Neuronal stem cell (in vitro differentiated cells): ENCODE measurements around the gene UNC13C.

Source experiments
- DNase-seq: peaks from one replicate; pipeline ENCODE4 v3.0.0-alpha.2; 2013; ENCODE audit warnings: low spot score
- H2AFZ ChIP-seq: one replicate; pipeline ENCODE4 v1.6.1; 2013; ENCODE audit warnings: mild to moderate bottlenecking, low read length, inconsistent platforms
- H2AK5ac ChIP-seq: 2 replicates; pipeline ENCODE4 v1.6.1; 2013; ENCODE audit warnings: low read depth, mild to moderate bottlenecking, inconsistent platforms, low read length, moderate library complexity, mixed read lengths
- H2BK120ac ChIP-seq: 2 replicates; pipeline ENCODE4 v1.6.1; 2013; ENCODE audit warnings: low read depth, mild to moderate bottlenecking, inconsistent platforms, low read length, moderate library complexity, mixed read lengths
- H2BK12ac ChIP-seq: one replicate; pipeline ENCODE4 v1.6.1; 2013; ENCODE audit warnings: low read length, inconsistent platforms
- H2BK15ac ChIP-seq: 2 replicates; pipeline ENCODE4 v1.6.1; 2013; ENCODE audit warnings: mild to moderate bottlenecking, low read length, inconsistent platforms, mixed read lengths
- H2BK5ac ChIP-seq: one replicate; pipeline ENCODE4 v1.6.1; 2013; ENCODE audit warnings: inconsistent platforms, mild to moderate bottlenecking, low read length, moderate library complexity
- H3K14ac ChIP-seq: one replicate; pipeline ENCODE4 v1.6.1; 2013; ENCODE audit warnings: low read length, inconsistent platforms
- H3K18ac ChIP-seq: 2 replicates; pipeline ENCODE4 v1.6.1; 2013; ENCODE audit warnings: low read length, inconsistent platforms
- H3K23ac ChIP-seq: 2 replicates; pipeline ENCODE4 v1.6.1; 2013; ENCODE audit warnings: low read depth, mild to moderate bottlenecking, mixed read lengths, low read length, inconsistent platforms; ENCODE audit not compliant: poor library complexity
- H3K27ac ChIP-seq: replicated peaks from 3 replicates; pipeline ENCODE4 v1.5.1; 2013; ENCODE audit warnings: low read length, inconsistent platforms
- H3K27me3 ChIP-seq, 3 experiments: 2 replicates each; pipeline ENCODE4 v1.6.1; 2013; ENCODE audit warnings: low read length in 3 of 3, mild to moderate bottlenecking in 2 of 3, inconsistent platforms in 1 of 3, low read depth in 1 of 3, mixed read lengths in 1 of 3, moderate library complexity in 1 of 3; ENCODE audit not compliant: control insufficient read depth in 3 of 3, insufficient read depth in 3 of 3
- H3K36me3 ChIP-seq, 2 donors: replicated peaks in 1 of 2; 2 replicates each; pipeline ENCODE4 v1.6.1; 2013; ENCODE audit warnings: low read length in 2 of 2; ENCODE audit not compliant: control insufficient read depth in 2 of 2, insufficient read depth in 2 of 2
- H3K4ac ChIP-seq: 2 replicates; pipeline ENCODE4 v1.6.1; 2013; ENCODE audit warnings: inconsistent platforms, mild to moderate bottlenecking, low read length, moderate library complexity
- H3K4me1 ChIP-seq, 2 donors: 1 replicate in 1 of 2; 2 replicates in 1 of 2; pipeline ENCODE4 v1.6.1; 2013; ENCODE audit warnings: low read length in 2 of 2, low read depth in 1 of 2; ENCODE audit not compliant: control insufficient read depth in 2 of 2, insufficient read depth in 1 of 2
- H3K4me2 ChIP-seq: one replicate; pipeline ENCODE4 v1.6.1; 2013; ENCODE audit warnings: mild to moderate bottlenecking, low read length, inconsistent platforms; ENCODE audit not compliant: insufficient read depth, poor library complexity, severe bottlenecking
- H3K4me3 ChIP-seq, 2 donors: 2 replicates each; pipeline ENCODE4 v1.5.1; 2013; ENCODE audit warnings: low read length in 2 of 2, mild to moderate bottlenecking in 2 of 2, inconsistent platforms in 1 of 2, moderate library complexity in 1 of 2
- H3K79me1 ChIP-seq: one replicate; pipeline ENCODE4 v1.6.1; 2013; ENCODE audit warnings: low read depth, mild to moderate bottlenecking, inconsistent platforms, low read length, moderate library complexity
- H3K9ac ChIP-seq: one replicate; pipeline ENCODE4 v1.6.1; 2013; ENCODE audit warnings: mild to moderate bottlenecking, low read depth, low read length, inconsistent platforms; ENCODE audit not compliant: poor library complexity
- H3K9me3 ChIP-seq, 2 donors: replicated peaks in 1 of 2; 2 replicates each; pipeline versions ENCODE3 to v1.6.1; 2013; ENCODE audit warnings: low read length in 2 of 2, mild to moderate bottlenecking in 2 of 2, inconsistent platforms in 1 of 2, low read depth in 1 of 2, mixed read lengths in 1 of 2, moderate library complexity in 1 of 2; ENCODE audit not compliant: control insufficient read depth in 2 of 2, insufficient read depth in 1 of 2
- H4K8ac ChIP-seq: one replicate; pipeline ENCODE4 v1.6.1; 2013; ENCODE audit warnings: low read depth, mild to moderate bottlenecking, inconsistent platforms, low read length, moderate library complexity
- H4K91ac ChIP-seq: one replicate; pipeline ENCODE4 v1.6.1; 2013; ENCODE audit warnings: low read length, low read depth, mild to moderate bottlenecking, inconsistent platforms; ENCODE audit not compliant: poor library complexity
- WGBS, 2 donors: extraction: QIAGEN DNeasy Blood & Tissue Kit; methylation state at CpG; one replicate each; pipeline ENCODE4 v1.1.7; 2013; ENCODE audit warnings: missing lambda C conversion rate in 2 of 2, mixed read lengths in 1 of 2; ENCODE audit not compliant: insufficient read length in 2 of 2, insufficient replicate concordance in 1 of 2; ENCODE audit errors: extremely low coverage in 2 of 2; 5-methylcytosine and 5-hydroxymethylcytosine counted together

UNC13C gene

GRCh38 chr15:54131410-54131809, 153.2 kb downstream of the UNC13C start:
- Histone ChIP-seq H2BK120ac (no peak overlapping the region), H4K8ac (no peak overlapping the region), H2BK12ac (no peak overlapping the region), H2AK5ac (no peak overlapping the region), H2BK5ac (no peak overlapping the region), H3K27me3 (no peaks in the 10 kb centered on the region), H3K14ac (no peak overlapping the region), H3K4me3 (no peak overlapping the region), H3K36me3 (no peaks in the 10 kb centered on the region), H4K91ac (no peak overlapping the region), H3K23ac (no peak overlapping the region), H3K79me1 (no peaks in the 10 kb centered on the region), H3K4ac (no peak overlapping the region), H2AFZ (no peak overlapping the region), H3K4me2 (no peak overlapping the region), H3K27ac (no peak overlapping the region), H3K4me1 (no peaks in the 10 kb centered on the region), H3K18ac (no peak overlapping the region), H3K9ac (no peak overlapping the region), H2BK15ac (no peak overlapping the region), H3K9me3 (no peaks in the 10 kb centered on the region)
- no peak for DNase-seq
- WGBS, 2 donors = no CpG with 5 or more reads among the region's 3 CpGs

- H3K27me3 ChIP-seq = no peaks in the 10 kb centered on the region
- DNase-seq = no peak
- no peak overlapping the region for H4K8ac ChIP-seq
- no peak overlapping the region for H3K4me2 ChIP-seq
- no peak overlapping the region for H3K23ac ChIP-seq
- no peaks in the 10 kb centered on the region for H3K36me3 ChIP-seq
- H2BK15ac ChIP-seq = no peak overlapping the region
- H3K4me1 ChIP-seq = no peaks in the 10 kb centered on the region
- H3K14ac ChIP-seq = no peak overlapping the region
- no peaks in the 10 kb centered on the region for H3K9me3 ChIP-seq
- no peak overlapping the region for H3K4me3 ChIP-seq
- no peak overlapping the region for H3K18ac ChIP-seq
- H2AFZ ChIP-seq = no peak overlapping the region
- no peak overlapping the region for H2BK12ac ChIP-seq
- H3K4ac ChIP-seq = no peak overlapping the region
- H3K27ac ChIP-seq = no peak overlapping the region
- no peak overlapping the region for H2AK5ac ChIP-seq
- no peak overlapping the region for H2BK5ac ChIP-seq
- WGBS, 2 donors = no CpG with 5 or more reads among the region's 1 CpG
- no peaks in the 10 kb centered on the region for H3K79me1 ChIP-seq
- H3K9ac ChIP-seq = no peak overlapping the region
- no peak overlapping the region for H4K91ac ChIP-seq
- no peak overlapping the region for H2BK120ac ChIP-seq
These were observed 170.9 kb downstream of the UNC13C start for GRCh38 chr15:54149115-54149531.

DNA sequence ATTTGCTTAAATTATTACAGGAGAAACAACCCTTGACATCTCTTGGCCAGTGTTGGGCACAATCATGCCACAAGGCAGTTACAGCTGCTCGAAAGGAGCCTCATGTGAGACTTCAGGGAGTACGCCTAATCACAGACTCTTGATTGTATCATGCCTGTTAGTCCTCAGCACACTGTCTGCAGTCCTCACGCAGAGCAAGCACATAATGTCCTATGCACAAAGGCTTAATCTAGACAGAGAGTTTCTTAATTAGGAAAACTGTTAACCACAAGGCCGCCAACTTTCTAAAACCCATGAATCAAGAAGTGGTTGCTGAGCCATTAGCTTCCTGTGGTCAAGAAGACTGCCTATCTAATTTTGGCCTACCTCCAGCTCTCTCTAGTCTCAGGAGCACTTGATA, 172.0 kb downstream of the UNC13C start:
- Histone ChIP-seq H3K9me3 (no peaks in the 10 kb centered on the region), H4K91ac (no peak overlapping the region), H3K23ac (no peak overlapping the region), H4K8ac (no peak overlapping the region), H3K36me3 (no peaks in the 10 kb centered on the region), H2BK12ac (no peak overlapping the region), H3K18ac (no peak overlapping the region), H3K27me3 (no peaks in the 10 kb centered on the region), H2AK5ac (no peak overlapping the region), H2BK5ac (no peak overlapping the region), H3K79me1 (no peaks in the 10 kb centered on the region), H2BK120ac (no peak overlapping the region), H3K4me1 (no peaks in the 10 kb centered on the region), H3K14ac (no peak overlapping the region), H3K9ac (no peak overlapping the region), H3K4ac (no peak overlapping the region), H3K4me3 (no peak overlapping the region), H3K4me2 (no peak overlapping the region), H3K27ac (no peak overlapping the region), H2AFZ (no peak overlapping the region), H2BK15ac (no peak overlapping the region)
- no peak for DNase-seq
- WGBS, 2 donors = no CpG with 5 or more reads among the region's 4 CpGs

GRCh38 chr15:54159012-54159411, 180.8 kb downstream of the UNC13C start:
- H2BK5ac ChIP-seq = no peak overlapping the region
- no peak overlapping the region for H3K18ac ChIP-seq
- H3K36me3 ChIP-seq = no peaks in the 10 kb centered on the region
- no peak overlapping the region for H2BK15ac ChIP-seq
- no peak overlapping the region for H3K4me2 ChIP-seq
- no peak overlapping the region for H3K23ac ChIP-seq
- no peak overlapping the region for H2BK12ac ChIP-seq
- H3K9me3 ChIP-seq = no peaks in the 10 kb centered on the region
- no peak overlapping the region for H3K4me3 ChIP-seq
- H2AFZ ChIP-seq = no peak overlapping the region
- no peak overlapping the region for H4K91ac ChIP-seq
- H3K9ac ChIP-seq = no peak overlapping the region
- no CpG with 5 or more reads among the region's 4 CpGs for WGBS, 2 donors
- no peak overlapping the region for H3K14ac ChIP-seq
- H3K4me1 ChIP-seq = no peaks in the 10 kb centered on the region
- H2BK120ac ChIP-seq = no peak overlapping the region
- DNase-seq = no peak
- no peak overlapping the region for H2AK5ac ChIP-seq
- H3K27ac ChIP-seq = no peak overlapping the region
- no peak overlapping the region for H4K8ac ChIP-seq
- H3K4ac ChIP-seq = no peak overlapping the region
- no peaks in the 10 kb centered on the region for H3K27me3 ChIP-seq
- no peaks in the 10 kb centered on the region for H3K79me1 ChIP-seq
